ENCODE measurements around the gene ALAD. TPM values are rescaled to one million over a fixed set of nuclear protein-coding genes. Genes with fewer than 3 reads are reported as not detected.

The ALAD gene
- total and polyA plus RNA-seq, 2 of the 13 experiments (the other 11 are each of a cell fraction or from before 2014, with no cell fraction given), result 21.8 to 30.1 TPM

DNA sequence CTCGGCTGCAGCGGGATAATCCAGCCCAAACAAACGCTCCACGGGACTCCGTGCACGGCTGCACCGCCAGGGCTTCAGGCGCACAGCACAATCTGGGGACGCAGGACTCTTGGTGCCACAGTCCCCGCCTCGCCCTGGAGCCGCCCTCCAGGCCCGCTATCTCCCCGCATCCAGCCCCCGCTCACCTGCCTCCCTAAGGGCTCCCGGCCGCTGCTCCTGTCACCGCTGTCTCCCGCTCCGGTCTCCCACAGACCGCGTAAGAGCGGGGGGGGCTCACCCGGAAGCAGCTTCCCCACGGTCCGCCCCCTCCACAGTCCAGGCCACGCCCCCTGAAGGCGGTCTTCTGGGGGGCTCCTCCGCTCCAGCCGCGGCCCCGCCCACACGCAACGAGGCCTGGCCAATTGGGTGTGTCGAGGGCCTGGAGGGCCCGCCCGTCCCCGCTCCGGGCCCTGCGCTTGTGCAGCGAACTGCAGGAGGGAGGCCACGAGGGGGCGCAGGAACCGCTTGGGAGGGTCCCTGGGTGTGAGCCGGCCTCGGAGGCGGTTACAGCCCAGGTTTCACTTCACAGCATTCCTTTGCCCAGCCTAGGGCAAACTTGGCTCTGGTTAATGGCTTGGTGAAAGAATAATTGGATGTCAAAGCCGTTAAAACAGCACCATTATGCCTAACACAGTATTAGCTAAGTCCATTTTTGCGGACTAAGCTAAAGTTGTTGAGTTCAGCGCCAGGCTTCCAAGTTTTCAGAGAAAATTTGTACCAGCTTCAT lies at the start of gene ALAD (continued):
- TF ChIP-seq, protein P1, sequence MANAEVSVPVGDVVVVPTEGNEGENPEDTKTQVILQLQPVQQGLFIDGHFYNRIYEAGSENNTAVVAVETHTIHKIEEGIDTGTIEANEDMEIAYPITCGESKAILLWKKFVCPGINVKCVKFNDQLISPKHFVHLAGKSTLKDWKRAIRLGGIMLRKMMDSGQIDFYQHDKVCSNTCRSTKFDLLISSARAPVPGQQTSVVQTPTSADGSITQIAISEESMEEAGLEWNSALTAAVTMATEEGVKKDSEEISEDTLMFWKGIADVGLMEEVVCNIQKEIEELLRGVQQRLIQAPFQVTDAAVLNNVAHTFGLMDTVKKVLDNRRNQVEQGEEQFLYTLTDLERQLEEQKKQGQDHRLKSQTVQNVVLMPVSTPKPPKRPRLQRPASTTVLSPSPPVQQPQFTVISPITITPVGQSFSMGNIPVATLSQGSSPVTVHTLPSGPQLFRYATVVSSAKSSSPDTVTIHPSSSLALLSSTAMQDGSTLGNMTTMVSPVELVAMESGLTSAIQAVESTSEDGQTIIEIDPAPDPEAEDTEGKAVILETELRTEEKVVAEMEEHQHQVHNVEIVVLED (CRISPR knock-in tag; IDR thresholded peaks at IDR 0.05; ENCODE audit: borderline replicate concordance), result peak; percentile 74
- TF ChIP-seq ZNF143 (CRISPR knock-in tag; IDR thresholded peaks at IDR 0.05) (no peak; the same call in 1 of the 2 replicates), ZKSCAN1 (IDR thresholded peaks at IDR 0.05; ENCODE audit: low read length) (no peak), ZNF577 (CRISPR knock-in tag; IDR thresholded peaks at IDR 0.05; ENCODE audit: borderline replicate concordance, low read depth) (no peak), NFYB (CRISPR knock-in tag; IDR thresholded peaks at IDR 0.05) (peak; percentile 71), ESRRA (CRISPR knock-in tag; IDR thresholded peaks at IDR 0.05; ENCODE audit: low read depth) (peak; percentile 47; the same call in 1 of the 2 replicates), RAD51 (IDR thresholded peaks at IDR 0.05; ENCODE audit: borderline replicate concordance) (no peak), POLR2AphosphoS5 (IDR thresholded peaks at IDR 0.05; ENCODE audit: low read depth, low read length) (peak; percentile 49; the same call in 1 of the 2 replicates), ZC3H4 (CRISPR knock-in tag; IDR thresholded peaks at IDR 0.05; ENCODE audit: borderline replicate concordance) (no peak), MTA3 (CRISPR knock-in tag; IDR thresholded peaks at IDR 0.05) (no peak), YEATS4 (CRISPR knock-in tag; IDR thresholded peaks at IDR 0.05; ENCODE audit: borderline replicate concordance) (no peak), MAF1 (CRISPR knock-in tag; IDR thresholded peaks at IDR 0.05; ENCODE audit: borderline replicate concordance) (peak; percentile 86; the same call in 1 of the 2 replicates), ZNF292 (CRISPR knock-in tag; IDR thresholded peaks at IDR 0.05; ENCODE audit: borderline replicate concordance, low read depth) (peak; percentile 77; the same call in 1 of the 2 replicates), NFKB2 (CRISPR knock-in tag; IDR thresholded peaks at IDR 0.05; ENCODE audit: borderline replicate concordance) (peak; percentile 57; the same call in 1 of the 2 replicates), RORA (CRISPR knock-in tag; IDR thresholded peaks at IDR 0.05) (no peak)
- TF ChIP-seq, protein P2, sequence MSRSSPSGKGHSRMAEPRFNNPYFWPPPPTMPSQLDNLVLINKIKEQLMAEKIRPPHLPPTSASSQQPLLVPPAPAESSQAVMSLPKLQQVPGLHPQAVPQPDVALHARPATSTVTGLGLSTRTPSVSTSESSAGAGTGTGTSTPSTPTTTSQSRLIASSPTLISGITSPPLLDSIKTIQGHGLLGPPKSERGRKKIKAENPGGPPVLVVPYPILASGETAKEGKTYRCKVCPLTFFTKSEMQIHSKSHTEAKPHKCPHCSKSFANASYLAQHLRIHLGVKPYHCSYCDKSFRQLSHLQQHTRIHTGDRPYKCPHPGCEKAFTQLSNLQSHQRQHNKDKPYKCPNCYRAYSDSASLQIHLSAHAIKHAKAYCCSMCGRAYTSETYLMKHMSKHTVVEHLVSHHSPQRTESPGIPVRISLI (CRISPR knock-in tag; IDR thresholded peaks at IDR 0.05; ENCODE audit: borderline replicate concordance), result no peak
- TF ChIP-seq, protein P3, sequence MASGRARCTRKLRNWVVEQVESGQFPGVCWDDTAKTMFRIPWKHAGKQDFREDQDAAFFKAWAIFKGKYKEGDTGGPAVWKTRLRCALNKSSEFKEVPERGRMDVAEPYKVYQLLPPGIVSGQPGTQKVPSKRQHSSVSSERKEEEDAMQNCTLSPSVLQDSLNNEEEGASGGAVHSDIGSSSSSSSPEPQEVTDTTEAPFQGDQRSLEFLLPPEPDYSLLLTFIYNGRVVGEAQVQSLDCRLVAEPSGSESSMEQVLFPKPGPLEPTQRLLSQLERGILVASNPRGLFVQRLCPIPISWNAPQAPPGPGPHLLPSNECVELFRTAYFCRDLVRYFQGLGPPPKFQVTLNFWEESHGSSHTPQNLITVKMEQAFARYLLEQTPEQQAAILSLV (CRISPR knock-in tag; IDR thresholded peaks at IDR 0.05; ENCODE audit: borderline replicate concordance), result peak; percentile 77; the same call in 1 of the 2 replicates
- TF ChIP-seq, protein P4, sequence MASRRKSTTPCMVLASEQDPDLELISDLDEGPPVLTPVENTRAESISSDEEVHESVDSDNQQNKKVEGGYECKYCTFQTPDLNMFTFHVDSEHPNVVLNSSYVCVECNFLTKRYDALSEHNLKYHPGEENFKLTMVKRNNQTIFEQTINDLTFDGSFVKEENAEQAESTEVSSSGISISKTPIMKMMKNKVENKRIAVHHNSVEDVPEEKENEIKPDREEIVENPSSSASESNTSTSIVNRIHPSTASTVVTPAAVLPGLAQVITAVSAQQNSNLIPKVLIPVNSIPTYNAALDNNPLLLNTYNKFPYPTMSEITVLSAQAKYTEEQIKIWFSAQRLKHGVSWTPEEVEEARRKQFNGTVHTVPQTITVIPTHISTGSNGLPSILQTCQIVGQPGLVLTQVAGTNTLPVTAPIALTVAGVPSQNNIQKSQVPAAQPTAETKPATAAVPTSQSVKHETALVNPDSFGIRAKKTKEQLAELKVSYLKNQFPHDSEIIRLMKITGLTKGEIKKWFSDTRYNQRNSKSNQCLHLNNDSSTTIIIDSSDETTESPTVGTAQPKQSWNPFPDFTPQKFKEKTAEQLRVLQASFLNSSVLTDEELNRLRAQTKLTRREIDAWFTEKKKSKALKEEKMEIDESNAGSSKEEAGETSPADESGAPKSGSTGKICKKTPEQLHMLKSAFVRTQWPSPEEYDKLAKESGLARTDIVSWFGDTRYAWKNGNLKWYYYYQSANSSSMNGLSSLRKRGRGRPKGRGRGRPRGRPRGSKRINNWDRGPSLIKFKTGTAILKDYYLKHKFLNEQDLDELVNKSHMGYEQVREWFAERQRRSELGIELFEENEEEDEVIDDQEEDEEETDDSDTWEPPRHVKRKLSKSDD (CRISPR knock-in tag; IDR thresholded peaks at IDR 0.05; ENCODE audit: low read depth), result no peak
- TF ChIP-seq, protein P5, sequence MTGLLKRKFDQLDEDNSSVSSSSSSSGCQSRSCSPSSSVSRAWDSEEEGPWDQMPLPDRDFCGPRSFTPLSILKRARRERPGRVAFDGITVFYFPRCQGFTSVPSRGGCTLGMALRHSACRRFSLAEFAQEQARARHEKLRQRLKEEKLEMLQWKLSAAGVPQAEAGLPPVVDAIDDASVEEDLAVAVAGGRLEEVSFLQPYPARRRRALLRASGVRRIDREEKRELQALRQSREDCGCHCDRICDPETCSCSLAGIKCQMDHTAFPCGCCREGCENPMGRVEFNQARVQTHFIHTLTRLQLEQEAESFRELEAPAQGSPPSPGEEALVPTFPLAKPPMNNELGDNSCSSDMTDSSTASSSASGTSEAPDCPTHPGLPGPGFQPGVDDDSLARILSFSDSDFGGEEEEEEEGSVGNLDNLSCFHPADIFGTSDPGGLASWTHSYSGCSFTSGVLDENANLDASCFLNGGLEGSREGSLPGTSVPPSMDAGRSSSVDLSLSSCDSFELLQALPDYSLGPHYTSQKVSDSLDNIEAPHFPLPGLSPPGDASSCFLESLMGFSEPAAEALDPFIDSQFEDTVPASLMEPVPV (CRISPR knock-in tag; IDR thresholded peaks at IDR 0.05), result peak; percentile 71; the same call in 1 of the 2 replicates

Measured in HepG2 (cell line).